Adipocyte (in vitro differentiated cells): Measurements from ENCODE around the gene INS.

Experiments used
- DNase-seq: peaks from one replicate; pipeline ENCODE4 v3.0.0-alpha.2; 2015; ENCODE audit warnings: low read depth
- H3K27me3 ChIP-seq: replicated peaks from 2 replicates; pipeline ENCODE4 v1.7.0; 2013; ENCODE audit warnings: mild to moderate bottlenecking, low read length, moderate library complexity; ENCODE audit not compliant: control insufficient read depth, insufficient read depth
- H3K36me3 ChIP-seq: 2 replicates; pipeline ENCODE4 v1.7.0; 2013; ENCODE audit warnings: low read length, mild to moderate bottlenecking, moderate library complexity; ENCODE audit not compliant: control insufficient read depth, insufficient read depth, severe bottlenecking
- H3K4me1 ChIP-seq: 2 replicates; pipeline ENCODE4 v1.7.0; 2013; ENCODE audit warnings: mild to moderate bottlenecking, low read length, moderate library complexity; ENCODE audit not compliant: control insufficient read depth, insufficient read depth
- H3K4me3 ChIP-seq: 2 replicates; pipeline ENCODE4 v1.7.0; 2013; ENCODE audit warnings: mild to moderate bottlenecking, low read length, moderate library complexity
- H3K9ac ChIP-seq: 2 replicates; pipeline ENCODE4 v1.7.0; 2013; ENCODE audit warnings: mild to moderate bottlenecking, low read length, moderate library complexity
- H3K9me3 ChIP-seq: 2 replicates; pipeline ENCODE4 v1.7.0; 2013; ENCODE audit warnings: mild to moderate bottlenecking, low read length, moderate library complexity; ENCODE audit not compliant: control insufficient read depth

Gene INS

DNA sequence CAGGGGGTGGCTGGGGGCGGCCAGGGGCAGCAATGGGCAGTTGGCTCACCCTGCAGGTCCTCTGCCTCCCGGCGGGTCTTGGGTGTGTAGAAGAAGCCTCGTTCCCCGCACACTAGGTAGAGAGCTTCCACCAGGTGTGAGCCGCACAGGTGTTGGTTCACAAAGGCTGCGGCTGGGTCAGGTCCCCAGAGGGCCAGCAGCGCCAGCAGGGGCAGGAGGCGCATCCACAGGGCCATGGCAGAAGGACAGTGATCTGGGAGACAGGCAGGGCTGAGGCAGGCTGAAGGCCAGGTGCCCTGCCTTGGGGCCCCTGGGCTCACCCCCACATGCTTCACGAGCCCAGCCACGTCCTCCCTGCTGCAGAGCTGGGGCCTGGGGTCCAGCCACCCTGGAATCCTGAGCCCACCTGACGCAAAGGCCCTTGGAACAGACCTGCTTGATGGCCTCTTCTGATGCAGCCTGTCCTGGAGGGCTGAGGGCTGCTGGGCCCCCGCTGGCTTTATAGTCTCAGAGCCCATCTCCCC, at the start of gene INS:
Gene INS, minus strand, starts transcription at position 474 of the 524 bp plus-strand sequence. Its CDS starts 238 bp downstream, at position 236.
- no peak within 1 kb of the TSS for H3K9ac ChIP-seq
- H3K9me3 ChIP-seq: no peaks in the 10 kb centered on the region
- H3K36me3 ChIP-seq: no peaks in the 10 kb centered on the region
- H3K4me1 ChIP-seq: no peaks in the 10 kb centered on the region
- H3K4me3 ChIP-seq: no peak within 1 kb of the TSS
- H3K27me3 ChIP-seq: peaks cover 35% of the 10 kb centered on the region
- DNase-seq: no peak

DNA sequence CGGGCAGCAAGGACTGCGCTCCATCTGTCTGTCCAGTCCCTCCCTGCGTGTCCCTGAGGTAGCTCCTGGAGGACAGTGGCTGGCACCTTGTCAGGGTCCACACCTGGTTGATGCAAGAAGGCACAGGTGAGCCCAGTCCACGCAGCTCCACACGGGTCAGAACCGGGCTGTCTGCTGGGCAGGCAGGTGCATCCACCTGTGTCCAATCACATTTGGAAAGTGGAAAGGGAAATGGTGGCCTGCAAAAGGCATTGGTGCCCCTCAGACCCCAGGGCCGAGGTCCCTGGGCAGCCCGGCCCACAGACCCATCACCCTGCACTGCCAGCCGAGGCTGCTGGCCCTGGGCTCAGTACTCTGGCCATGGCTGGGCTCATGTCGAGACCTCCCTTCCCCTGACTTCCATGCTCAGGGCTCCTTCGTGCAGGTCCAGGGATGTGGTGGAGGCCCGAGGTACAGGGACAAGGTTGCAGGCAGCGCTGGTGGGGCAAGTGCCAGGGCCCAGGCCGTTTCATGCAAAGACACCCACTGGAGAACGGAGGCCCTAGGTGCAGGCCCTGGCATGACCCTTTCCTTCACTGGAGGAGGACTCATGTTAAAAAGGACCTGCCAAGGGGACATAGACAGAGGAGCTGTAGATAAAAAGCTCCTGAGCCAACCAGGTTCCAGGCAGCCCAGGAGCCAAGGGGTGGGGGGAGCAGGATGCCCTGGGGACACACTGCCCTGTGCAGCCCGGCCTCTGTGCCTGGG, 49.5 kb upstream of the INS start:
- Histone ChIP-seq H3K27me3 (peaks cover 45% of the 10 kb centered on the region), H3K36me3 (no peaks in the 10 kb centered on the region), H3K9ac (no peak overlapping the region), H3K4me3 (no peak overlapping the region), H3K9me3 (peaks cover 9% of the 10 kb centered on the region), H3K4me1 (no peaks in the 10 kb centered on the region)
- no peak for DNase-seq

DNA sequence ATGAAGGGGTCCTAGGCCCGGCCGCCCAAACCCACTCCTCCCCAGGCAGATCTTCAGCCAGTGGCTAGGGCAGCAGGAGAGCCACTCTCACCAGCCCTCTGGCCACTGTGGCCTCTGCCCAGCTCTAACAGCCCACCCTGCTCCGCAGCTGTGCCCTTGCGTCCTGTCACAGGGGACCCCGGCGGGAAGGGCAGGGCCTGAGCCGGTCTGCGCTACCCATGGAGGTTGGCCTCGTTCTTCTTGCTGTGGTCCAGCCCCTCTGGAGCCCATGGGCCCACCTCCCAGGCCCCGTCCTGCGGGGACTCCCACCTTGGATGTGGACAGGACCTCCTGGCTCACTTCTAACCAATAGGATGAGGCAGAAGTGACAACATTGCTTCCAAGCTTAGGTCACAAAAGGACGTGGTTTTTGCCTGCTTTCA, 48.9 kb upstream of the INS start:
- no peak for DNase-seq
- Histone ChIP-seq H3K4me1 (no peaks in the 10 kb centered on the region), H3K27me3 (peaks cover 41% of the 10 kb centered on the region), H3K9me3 (peaks cover 9% of the 10 kb centered on the region), H3K4me3 (no peak overlapping the region), H3K9ac (no peak overlapping the region), H3K36me3 (no peaks in the 10 kb centered on the region)

DNA sequence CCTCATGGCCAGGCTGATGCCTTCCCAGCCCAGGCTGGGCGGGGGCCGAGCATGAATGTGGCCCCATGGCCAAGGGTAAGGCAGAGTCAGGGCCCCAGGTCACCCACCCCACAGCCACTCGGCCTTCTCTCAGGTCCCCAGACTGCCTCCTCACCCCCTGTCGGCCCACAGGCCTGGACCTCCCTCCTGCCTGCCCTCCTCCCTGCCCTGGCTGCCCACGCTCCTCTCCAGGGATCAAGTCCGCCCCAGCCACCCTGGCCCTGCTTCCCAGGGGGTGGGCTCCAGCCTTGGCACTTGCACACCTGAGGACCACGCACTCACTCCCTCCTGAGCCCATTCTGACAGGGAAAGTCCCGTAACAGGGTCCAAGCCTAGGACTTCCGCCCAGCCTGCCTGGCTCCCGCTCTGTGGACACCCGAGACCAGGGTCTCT, 48.4 kb upstream of the INS start:
- H3K4me3 ChIP-seq: no peak overlapping the region
- peaks cover 9% of the 10 kb centered on the region for H3K9me3 ChIP-seq

DNA sequence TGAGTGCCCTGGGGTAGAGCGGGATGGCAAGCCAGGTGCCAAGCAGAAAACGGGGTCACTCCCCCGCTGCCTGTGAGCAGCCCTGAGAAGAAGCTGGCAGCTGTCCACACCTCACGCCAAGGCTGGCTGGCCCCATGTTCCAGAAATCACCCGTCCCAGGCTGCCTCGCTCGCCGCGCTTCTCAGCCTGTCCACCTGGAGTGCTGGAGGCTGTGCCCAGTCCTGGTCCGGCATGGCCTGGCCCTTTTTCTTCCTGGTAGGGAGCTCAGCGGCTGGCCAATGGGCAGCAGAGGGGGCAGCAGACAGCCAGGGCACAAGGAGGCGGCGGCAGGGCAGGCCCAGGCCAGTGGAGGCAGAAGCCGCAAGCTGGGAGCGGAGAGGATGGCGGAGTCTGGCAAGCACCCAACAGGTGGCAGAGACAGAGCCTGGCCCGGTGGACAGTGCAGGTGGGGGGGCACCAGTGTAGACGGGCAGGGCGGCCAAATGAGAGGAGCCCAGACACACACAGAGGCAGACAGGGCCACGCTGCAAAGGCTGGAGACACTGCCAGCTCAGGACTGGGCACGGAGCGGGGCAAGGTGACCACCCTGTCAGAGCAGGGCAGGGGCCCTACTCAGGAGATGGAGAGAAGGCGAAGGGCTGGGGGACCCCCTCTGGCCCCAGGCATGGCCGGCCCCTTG, 47.8 kb upstream of the INS start:
- Histone ChIP-seq H3K36me3 (no peaks in the 10 kb centered on the region), H3K27me3 (peaks cover 31% of the 10 kb centered on the region), H3K9ac (no peak overlapping the region), H3K9me3 (peaks cover 9% of the 10 kb centered on the region), H3K4me3 (no peak overlapping the region), H3K4me1 (no peaks in the 10 kb centered on the region)
- no peak for DNase-seq

More for the DNA sequence above, 48.4 kb upstream of the INS start:
- Histone ChIP-seq H3K9ac (no peak overlapping the region), H3K36me3 (no peaks in the 10 kb centered on the region), H3K27me3 (peaks cover 37% of the 10 kb centered on the region), H3K4me1 (no peaks in the 10 kb centered on the region)
- DNase-seq: no peak

DNA sequence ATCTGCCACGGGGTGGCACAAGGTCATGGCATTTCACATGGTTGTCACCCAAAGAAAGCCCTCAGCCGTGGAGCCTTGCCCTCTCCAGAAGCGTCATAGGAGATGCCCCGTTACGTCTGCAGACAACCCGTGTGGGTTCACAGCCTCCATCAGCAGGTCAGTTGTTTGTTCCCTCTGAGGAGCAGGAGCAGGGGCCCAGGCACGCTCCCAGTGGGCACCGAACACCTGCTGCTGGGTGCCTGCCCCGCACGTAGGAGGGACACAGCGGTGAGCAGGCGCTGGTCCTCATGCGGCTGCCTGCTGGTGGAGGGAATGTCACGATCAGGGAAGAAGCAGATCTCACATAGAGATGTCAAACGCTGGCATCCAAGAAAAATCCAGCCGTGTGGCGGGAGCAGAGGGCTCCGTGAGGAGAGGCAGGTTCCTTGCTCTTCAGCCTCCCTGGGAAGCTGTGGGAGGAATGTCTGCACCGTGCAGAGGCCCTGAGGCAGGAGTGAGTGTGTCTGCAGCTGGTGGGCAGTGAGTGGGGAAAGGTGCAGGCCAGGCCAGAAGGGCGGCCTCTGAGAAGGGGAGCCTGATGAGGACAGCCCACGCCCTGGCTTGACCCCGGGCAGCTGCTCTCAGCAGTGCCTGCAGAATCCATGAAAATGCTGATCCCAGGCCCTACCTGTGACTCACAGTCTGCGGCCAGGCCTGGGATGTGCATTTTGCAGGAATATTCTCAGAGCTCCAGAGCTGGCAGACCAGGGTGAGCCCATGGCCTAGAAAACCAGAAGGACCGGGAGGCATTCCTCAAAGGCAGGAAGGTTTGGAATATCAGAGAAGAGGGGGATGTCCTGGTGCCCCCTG, 47.0 kb upstream of the INS start:
- peaks cover 9% of the 10 kb centered on the region for H3K9me3 ChIP-seq
- no peaks in the 10 kb centered on the region for H3K4me1 ChIP-seq
- no peak overlapping the region for H3K4me3 ChIP-seq
- peaks cover 29% of the 10 kb centered on the region for H3K27me3 ChIP-seq
- no peaks in the 10 kb centered on the region for H3K36me3 ChIP-seq
- DNase-seq: no peak
- H3K9ac ChIP-seq: no peak overlapping the region

DNA sequence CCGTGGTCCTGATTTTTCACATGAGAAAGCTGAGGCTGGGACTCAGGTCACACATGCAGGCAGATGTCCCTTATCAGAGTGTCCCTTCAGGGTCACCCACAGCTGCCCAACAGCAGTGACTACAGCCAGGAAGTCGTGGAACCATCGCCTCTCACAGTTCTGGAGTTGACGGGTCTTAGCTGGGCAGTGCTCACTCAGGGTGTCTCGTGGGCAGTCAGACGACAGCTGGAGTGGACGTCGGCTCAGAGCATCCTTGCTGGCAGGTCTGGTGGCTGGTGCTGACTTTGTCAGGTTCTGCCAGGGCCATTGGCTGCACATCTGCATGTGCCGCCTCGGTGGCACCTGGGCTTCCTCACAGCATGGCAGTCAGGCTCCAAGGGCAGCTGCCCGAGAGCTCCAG, 46.2 kb upstream of the INS start:
- Histone ChIP-seq H3K9ac (no peak overlapping the region), H3K27me3 (peaks cover 29% of the 10 kb centered on the region), H3K36me3 (no peaks in the 10 kb centered on the region), H3K4me1 (no peaks in the 10 kb centered on the region), H3K9me3 (peaks cover 9% of the 10 kb centered on the region), H3K4me3 (no peak overlapping the region)
- DNase-seq: no peak

DNA sequence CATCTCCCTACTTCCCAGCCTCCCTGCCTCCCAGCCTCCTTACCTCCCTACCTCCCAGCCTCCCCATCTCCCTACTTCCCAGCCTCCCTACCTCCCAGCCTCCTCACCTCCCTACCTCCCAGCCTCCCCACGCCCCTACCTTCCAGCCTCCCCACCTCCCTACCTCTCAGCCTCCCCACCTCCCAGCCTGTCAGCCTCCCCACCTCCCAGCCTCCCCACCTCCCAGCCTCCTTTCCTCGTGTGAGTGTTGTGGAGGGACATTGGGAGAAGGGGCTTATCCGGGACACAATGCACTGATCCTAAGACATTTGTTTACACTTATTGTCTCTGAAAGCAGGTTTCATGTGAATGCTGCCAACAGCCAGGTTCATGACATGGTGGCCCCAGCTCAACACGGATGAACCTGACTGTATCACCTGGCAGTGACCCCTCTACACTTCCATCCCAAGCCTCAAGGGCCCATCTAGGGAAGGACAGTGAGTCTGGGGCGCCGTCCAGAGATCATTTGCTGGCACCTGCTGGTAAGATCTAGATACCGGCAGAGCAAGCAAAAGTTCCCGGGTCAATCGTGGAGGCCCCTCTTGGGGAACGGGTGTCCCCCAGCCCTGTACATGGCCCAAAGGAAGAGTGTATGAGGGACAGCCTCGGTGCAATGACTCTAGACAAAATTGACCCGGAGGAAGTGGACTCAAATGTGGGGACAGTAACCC, 45.1 kb upstream of the INS start:
- Histone ChIP-seq H3K27me3 (peaks cover 34% of the 10 kb centered on the region), H3K9me3 (peaks cover 16% of the 10 kb centered on the region), H3K9ac (no peak overlapping the region), H3K36me3 (no peaks in the 10 kb centered on the region), H3K4me1 (no peaks in the 10 kb centered on the region), H3K4me3 (no peak overlapping the region)
- DNase-seq: no peak

DNA sequence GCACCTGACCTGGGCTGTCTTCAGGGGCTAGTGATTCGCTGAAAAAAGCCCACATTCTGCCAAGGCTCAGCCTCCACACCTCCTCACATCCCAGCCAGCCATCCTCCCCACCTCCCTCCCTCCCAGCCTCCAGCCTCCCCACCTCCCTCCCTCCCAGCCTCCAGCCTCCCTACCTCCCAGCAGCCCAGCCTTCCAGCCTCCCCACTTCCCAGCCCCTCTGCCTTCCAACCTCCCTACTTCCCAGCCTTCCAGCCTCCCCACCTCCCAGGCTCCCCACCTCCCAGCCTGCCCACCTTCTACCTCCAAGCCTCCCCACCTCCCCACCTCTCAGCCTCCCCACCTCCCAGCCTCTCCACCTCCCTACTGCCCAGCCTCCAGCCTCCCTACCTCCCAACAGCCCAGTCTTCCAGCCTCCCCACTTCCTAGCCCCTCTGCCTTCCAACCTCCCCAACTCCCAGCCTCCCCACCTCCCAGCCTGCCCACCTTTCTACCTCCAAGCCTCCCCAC, 44.3 kb upstream of the INS start:
- Histone ChIP-seq H3K4me3 (no peak overlapping the region), H3K9ac (no peak overlapping the region), H3K36me3 (no peaks in the 10 kb centered on the region), H3K9me3 (peaks cover 22% of the 10 kb centered on the region), H3K4me1 (no peaks in the 10 kb centered on the region), H3K27me3 (peaks cover 25% of the 10 kb centered on the region)
- DNase-seq: no peak

DNA sequence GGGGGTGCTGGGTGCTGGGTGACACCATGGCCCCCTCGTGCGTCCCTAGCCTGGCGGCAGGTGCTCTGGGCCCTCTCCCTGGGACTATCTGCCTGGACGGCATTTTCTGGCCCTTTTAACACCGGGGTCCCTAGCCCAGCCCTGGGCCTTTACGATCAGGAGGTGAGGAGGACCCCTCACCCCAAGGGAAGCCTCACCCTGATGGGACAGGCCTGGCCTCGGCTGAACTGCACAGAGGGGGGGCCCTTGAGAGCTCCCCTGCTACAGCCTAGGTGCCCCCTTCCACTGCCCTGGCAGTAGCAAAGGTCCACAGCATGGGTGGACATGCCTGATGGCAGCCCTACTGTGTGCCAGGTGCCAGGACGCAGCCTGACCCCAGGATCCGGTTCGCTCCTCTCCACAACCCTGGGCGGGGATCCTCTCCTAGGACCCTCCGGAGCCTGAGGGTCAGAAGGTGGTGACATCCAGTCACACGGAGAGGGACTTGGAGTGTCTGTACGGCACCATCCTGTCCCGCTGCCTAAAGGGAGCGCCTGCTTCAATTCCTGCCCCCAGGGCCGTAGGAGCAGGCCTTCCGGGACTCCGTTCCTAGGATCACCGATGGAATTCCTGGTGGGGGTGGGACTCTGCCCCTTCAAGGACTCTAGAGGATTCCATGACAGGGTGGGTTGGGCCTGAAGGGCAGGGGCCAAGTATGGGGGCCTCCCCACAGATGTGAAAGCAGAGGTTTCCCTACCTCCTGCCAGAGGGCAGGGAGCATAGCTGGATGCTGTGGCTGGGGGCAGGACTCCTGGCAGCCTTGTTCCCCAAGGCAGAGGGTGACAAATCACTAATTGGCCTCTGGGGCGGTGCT, 43.6 kb upstream of the INS start:
- H3K27me3 ChIP-seq: peaks cover 21% of the 10 kb centered on the region
- no peak for DNase-seq
- H3K9me3 ChIP-seq: peaks cover 22% of the 10 kb centered on the region
- no peaks in the 10 kb centered on the region for H3K4me1 ChIP-seq
- H3K36me3 ChIP-seq: no peaks in the 10 kb centered on the region
- no peak overlapping the region for H3K9ac ChIP-seq
- no peak overlapping the region for H3K4me3 ChIP-seq
